ENCODE measurements around the gene HLF.

The HLF gene

DNA sequence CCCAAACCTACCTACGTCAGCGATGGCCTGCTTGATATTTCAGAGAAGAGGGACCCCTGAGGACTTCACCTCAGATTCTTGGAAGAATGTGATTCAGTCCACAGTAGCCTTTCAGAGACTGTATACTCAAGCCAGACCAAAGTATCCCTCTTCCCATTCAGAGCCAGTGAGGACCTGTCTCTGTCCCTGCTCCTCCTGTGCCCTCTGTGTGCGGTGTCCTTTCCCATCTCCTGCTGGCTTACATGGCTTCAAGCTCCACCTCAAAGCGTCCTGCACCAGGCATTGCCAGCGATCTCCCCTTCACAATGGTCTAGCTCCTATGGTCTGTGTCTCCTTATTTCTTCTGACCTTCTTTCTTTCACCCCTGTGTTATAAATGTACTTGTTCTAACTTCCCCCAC, 39.5 kb upstream of the HLF start:
- H3K4me3 ChIP-seq (replicated peaks; ENCODE audit: low read depth, low read length) = no peak overlapping the region
- no peak for TF ChIP-seq CTCF (IDR thresholded peaks at IDR 0.05; ENCODE audit: low read length, missing control alignments)
- no peak for DNase-seq (ENCODE audit: low read depth)

DNA sequence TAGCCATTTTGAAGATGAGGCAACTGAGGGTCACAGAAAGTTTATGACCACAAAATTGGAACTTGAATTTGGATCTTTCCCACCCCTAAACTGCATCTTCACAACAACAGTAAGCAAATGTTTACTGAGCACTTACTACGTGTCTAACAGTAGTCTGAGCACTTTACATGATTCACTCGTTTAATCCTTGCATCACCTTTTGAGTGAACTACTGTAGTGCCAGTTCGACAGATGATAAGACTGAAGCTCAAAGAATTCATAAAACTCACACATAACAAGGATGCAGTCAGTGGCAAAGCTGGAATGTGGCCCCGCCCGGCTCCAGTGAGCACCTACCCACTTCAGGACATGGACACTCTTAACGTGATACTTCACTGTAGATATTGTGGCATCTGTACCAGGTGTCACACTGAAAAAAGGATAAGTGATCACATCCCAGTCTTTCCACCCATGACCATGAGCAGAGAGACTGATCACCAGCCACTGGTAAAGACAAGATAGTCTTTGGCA, 36.0 kb upstream of the HLF start:
- H3K4me3 ChIP-seq (replicated peaks; ENCODE audit: low read depth, low read length) = no peak overlapping the region
- no peak for TF ChIP-seq CTCF (IDR thresholded peaks at IDR 0.05; ENCODE audit: low read length, missing control alignments)
- no peak for DNase-seq (ENCODE audit: low read depth)

DNA sequence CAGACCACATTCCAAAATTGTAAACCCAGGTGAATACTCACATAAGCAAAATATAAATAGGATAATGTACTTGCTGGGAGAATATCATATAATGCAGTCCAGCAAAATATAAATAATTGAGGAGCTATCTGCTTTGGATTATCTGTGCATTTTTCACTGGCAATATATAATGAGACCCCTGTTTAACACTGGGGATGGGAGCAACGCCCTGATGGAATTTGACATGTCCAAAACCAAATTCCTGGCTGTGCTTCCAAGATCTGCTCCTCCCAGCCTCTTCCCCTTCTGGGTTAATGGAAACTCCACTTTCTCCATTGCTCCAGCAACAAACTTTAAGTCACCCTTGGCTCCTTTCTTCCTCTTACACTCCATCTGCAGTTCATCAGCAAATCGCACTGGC, 35.5 kb upstream of the HLF start:
- TF ChIP-seq CTCF (IDR thresholded peaks at IDR 0.05; ENCODE audit: low read length, missing control alignments) = no peak
- no peak for DNase-seq (ENCODE audit: low read depth)

GRCh38 chr17:55230716-55231115, 34.0 kb upstream of the HLF start:
- no peak for DNase-seq (ENCODE audit: low read depth)
- no peak overlapping the region for H3K4me3 ChIP-seq (replicated peaks; ENCODE audit: low read depth, low read length)
- TF ChIP-seq CTCF (IDR thresholded peaks at IDR 0.05; ENCODE audit: low read length, missing control alignments) = no peak

More for the DNA sequence above, 35.5 kb upstream of the HLF start:
- no peak overlapping the region for H3K4me3 ChIP-seq (replicated peaks; ENCODE audit: low read depth, low read length)

DNA sequence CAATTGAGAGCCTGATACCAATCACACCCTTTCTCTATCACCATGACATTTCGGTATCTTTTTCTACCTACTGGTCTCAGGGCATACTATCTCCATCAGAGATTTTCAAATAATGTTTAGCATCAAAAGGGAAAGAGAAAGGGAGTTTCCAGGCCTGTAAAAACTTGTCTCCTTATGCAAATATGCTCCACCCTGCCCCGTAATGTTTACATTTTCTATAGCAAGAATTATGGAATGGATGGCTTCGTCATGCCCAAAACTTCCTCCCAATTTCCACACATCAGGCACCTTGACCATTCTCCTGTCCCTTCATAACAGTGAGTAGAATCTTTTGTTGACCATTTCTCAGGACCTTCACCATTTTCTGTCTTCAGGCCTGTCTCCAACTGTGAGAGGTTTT, 30.9 kb upstream of the HLF start:
- no peak for DNase-seq (ENCODE audit: low read depth)
- H3K4me3 ChIP-seq (replicated peaks; ENCODE audit: low read depth, low read length) = no peak overlapping the region
- no peak for TF ChIP-seq CTCF (IDR thresholded peaks at IDR 0.05; ENCODE audit: low read length, missing control alignments)

GRCh38 chr17:55236316-55236715, 28.4 kb upstream of the HLF start:
- no peak for TF ChIP-seq CTCF (IDR thresholded peaks at IDR 0.05; ENCODE audit: low read length, missing control alignments)
- DNase-seq (ENCODE audit: low read depth) = no peak

DNA sequence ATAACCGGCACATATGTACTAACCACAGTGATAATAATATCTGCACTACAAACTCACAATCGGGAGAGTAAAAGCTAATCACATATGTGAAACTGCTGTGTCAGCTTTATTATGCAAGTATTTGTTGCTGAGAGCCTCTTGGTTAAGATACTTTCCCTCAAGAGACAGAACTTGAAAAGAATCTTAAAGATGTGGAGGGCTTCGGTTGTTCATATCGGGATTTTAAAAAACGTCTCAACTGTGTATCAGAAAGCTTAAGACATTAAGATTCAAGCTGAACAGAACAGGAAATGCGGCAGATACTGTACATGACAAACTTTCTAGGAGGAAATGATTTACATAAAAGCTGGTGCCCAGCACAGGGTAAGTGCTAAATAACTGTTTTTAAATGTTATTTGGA, 27.5 kb upstream of the HLF start:
- DNase-seq (ENCODE audit: low read depth) = no peak
- H3K4me3 ChIP-seq (replicated peaks; ENCODE audit: low read depth, low read length) = no peak overlapping the region
- no peak for TF ChIP-seq CTCF (IDR thresholded peaks at IDR 0.05; ENCODE audit: low read length, missing control alignments)

More at GRCh38 chr17:55236316-55236715, 28.4 kb upstream of the HLF start:
- H3K4me3 ChIP-seq (replicated peaks; ENCODE audit: low read depth, low read length) = no peak overlapping the region

Measured in fibroblast of pulmonary artery (primary cell).